HL-60/S4 (cell line): Measurements from ENCODE around the gene GLDC.
"Not testable (repeated sequence)": the region's sequence is repeated elsewhere in the genome, so short reads cannot be mapped to it uniquely, and the experiment has no call there.

Experiments
- in situ Hi-C: fragments of 300-500 bp; cut with MboI; formaldehyde crosslinking; loops from 2 replicates; pipeline ENCODE4 v1.14.3; 2022; ENCODE audit warnings: low sequenced_read_pairs

The GLDC gene

DNA sequence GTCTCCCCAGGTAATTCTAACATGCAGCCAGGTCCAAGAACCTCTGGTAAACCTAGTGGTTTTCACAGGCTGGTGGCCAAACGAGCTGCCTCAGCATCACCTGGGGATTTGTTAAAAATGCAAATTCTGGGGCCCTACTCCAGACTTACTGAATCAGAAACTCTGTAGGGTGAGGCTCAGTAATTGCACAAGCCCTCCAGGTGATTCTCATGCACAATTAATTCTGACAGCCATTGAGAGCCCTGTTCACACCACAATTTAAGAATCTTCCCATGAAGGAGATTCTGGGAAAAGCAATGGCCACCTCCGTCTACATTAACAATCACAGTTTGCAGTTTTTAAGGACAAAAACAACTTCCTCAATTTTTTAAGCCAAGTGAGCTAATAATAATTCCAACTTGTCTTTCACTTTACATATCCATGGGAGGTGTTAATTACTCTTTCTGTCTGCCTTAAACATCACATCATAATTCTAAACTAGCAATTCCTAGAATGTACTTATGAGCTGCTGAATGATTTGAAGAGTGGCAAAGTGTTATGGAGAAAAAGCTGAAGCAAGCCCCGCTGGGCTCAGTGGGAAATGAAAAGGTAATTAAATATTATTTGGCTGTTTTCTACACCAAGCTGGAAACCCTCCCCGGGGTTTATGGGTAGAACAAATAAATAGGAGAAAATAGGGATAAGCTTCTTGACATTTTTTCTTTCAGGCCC lies 70.0 kb downstream of the GLDC start:
- in situ Hi-C loops: no loop called here

DNA sequence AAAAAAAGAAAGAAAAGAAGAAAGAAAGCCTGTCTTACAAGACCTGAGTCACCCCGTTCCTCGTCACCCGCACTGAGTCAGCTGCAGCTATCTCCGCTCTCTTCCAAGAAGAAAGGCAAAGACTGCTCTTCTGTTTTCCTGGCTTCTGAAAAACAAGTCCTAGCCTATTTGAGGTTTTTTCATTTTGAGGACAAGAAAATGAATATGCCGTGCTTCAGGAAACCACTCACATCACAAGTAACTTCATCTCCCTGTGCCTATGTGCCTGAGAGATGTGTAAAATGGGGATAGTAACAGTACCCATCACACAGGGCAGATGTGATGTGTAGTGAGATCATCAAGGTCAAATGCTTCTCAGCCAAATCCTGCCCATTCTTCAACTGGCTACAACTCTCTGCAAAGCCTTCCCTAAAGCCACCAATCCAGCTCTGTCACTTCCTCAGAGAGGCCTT lies 78.4 kb downstream of the GLDC start:
- in situ Hi-C loops: loop anchor here (10.0 kb wide), 1 partner anchor 222 kb away; no protein-coding TSS in a partner anchor

DNA sequence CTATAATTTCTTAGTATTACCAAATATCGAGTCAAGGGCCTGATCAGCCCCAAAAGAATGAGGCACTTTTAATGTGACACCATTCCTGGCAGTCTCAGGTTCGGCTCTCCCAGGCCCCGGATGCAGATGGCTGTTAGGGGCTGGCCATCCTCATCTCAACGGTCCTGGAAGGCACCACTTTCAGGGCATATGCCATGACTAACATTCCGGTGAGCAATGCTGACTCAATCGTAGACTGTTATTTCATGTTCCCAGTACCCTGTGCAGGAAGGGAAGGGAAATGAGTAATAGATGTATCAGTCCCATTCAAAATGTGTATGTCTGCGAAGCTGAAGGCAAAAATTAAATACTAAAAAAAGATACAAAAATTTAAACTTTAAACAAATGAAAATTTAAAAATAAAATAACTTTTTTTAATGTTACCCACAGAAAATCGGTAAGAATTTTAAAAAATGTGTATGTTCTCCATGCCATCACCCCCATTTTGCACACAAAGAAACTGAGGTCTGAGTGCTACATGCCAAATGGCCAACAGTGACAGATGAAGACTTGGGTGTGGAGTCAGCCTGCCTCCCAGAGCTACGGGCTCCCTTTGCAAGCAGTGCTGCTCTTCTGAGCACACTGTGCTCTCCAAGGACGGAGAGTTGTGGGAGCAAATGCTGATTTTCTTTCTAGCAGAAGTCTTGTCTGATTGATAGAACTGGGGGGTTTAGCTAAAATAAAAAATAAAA lies 79.0 kb downstream of the GLDC start:
- in situ Hi-C loops: loop anchor here (10.0 kb wide), 1 partner anchor 222 kb away; no protein-coding TSS in a partner anchor

DNA sequence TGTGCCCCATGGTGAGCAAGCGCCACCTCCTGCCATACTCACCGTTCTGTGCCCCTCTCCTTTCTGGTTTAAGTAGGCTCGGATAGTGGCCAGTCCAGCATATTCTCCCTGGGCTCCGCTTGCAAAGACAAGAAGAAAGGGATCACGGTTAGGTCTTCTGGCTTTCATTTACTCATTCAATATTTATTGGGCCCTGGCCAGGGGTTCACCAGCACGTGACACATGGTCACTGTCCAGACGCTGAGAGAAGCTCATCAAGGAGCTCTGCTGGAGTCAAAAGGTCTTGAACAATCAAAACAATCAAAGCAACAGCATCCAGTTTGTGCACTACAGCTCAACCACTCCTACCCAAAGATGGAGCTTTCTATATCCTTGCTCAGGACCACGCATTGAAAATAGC lies 80.2 kb downstream of the GLDC start:
- in situ Hi-C loops: loop anchor here (10.0 kb wide), 1 partner anchor 221 kb away; no protein-coding TSS in a partner anchor

DNA sequence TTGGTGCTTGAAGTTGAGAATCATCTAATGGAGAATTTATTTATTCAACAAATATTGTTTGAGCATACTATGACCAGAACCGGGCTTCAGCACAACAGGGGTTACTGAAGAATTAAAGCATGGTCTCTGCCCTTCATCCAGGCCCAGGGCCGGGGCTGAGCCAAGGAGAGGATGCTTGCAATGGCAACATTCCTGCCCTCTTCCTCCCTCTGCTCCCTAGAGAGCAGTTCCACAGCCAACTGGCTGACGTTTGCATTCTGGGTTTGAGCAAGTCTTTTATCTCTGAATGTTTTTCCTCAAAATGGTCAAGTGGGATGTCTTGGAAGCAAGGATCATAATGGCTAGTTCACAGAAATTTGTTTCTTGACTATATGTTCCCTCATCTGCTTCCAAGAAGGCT lies 80.7 kb downstream of the GLDC start:
- in situ Hi-C loops: loop anchor here (10.0 kb wide), 1 partner anchor 220 kb away; no protein-coding TSS in a partner anchor

DNA sequence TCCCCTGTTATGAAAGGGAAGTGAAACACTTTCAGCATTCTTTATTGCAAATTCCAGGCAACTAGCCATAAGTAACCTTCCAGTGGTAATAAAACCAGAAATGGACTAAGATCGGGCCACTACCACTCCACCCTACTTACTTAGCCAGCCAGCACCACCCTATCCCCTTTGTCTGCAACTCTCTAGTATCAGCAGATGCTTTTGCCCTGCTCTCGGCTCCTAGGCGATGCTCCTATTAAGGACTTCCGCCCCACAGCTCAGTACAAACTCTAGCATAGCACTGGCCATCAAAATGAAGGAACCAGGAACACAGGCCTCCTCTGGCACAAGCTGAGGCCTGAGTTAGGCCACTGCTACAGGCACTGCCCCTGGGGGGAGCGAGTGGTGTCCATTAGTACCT lies 81.2 kb downstream of the GLDC start:
- in situ Hi-C loops: loop anchor here (10.0 kb wide), 1 partner anchor 220 kb away; no protein-coding TSS in a partner anchor

DNA sequence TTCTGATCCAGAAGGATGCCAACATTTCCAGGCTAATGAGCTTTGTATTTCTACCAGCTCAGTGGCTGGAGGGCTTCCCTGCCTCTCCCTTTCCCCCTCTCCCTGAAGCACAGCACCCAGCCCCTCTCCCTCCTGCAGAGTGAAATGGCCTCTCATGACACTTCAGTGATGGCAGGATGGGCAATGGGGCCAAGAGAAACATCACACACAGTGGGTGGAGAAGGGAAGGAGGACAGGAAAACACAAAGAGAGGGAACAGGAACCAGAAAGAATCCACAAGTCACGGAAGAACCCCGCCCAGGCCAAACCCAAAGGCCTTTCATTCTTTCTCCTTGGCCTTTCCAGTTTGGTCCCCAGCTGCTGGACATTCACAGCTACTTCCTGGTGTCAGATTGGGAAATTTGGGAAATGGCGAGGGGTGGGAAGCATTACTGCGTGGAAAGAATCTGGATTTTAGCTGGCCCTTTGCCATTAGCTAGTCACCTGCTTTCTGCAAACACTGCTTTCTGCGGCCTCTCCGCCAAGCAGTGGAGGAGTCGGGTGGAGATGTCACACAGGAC lies 82.6 kb downstream of the GLDC start:
- in situ Hi-C loops: loop anchor here (10.0 kb wide), 1 partner anchor 218 kb away; no protein-coding TSS in a partner anchor

DNA sequence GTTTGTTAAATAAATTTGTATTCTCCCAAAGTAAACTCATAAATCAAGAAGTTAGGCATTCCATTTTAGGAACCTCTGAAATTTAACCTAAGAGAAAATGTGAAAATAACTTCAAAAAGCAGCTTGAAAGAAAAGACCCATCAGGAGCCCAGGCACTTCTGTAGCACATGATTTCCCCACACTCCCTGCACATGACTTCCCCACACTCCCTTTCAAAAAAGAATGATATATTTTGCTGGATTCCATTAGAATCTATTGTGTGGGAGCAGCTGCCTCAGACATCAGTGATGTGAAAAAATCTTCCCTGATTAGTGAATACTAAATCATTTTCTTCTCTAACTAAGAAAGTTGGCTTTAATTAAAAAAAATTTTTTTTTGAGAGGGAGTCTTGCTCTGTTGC lies 83.3 kb downstream of the GLDC start:
- in situ Hi-C loops: loop anchor here (10.0 kb wide), 1 partner anchor 217 kb away; no protein-coding TSS in a partner anchor

DNA sequence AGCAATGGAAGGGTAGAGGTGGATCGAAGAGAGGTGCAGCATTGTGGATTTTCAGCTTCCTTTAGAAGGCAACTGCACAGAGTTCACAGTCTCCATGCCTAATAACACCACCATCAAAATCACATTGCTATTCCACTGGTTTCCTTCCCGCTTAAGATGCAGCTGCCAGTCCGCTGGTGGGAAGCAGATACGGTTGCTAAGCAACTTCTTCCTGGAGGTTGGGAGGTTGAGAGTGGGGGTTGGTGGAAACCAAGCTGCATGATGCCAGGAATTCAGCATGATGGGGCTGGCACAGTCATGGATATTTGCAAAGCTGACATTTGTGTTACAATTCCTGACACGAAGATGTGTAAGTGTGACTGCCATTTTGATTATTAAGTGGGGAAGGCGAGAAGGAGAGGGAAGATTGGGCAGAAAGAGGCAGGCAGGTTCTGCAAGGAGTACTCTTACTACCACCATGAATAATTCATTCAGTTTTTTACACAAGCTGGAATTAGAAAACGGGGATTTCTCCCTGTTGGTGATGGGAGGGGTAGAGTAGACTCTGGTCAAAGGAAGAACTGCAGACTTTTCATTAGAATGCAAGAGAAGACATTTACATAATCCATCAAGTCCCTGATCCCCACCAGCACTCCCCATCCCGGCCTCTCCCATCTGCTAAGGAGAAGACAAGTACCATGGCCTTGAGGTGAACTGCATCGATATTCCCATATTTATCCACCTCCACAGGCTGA lies 87.5 kb downstream of the GLDC start:
- in situ Hi-C loops: no loop called here

DNA sequence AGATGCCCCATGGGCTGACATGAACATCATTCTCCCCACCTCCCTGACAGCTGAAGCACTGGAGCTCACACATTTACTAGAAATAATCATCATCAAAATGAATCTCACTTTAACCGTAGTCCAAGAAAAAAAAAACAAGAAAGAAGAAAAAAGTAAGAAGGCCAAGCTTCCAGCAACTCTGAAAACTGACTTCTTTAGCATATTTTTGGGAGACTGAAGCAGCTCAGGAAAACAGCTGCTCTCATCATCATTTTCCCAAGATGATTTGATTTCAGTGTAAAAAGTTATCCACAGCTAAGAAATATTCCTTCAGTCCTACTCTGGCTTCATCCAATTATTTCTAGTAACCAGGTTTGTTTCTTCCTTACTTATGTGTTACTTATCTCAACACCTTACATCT lies 91.7 kb downstream of the GLDC start:
- in situ Hi-C loops: no loop called here

DNA sequence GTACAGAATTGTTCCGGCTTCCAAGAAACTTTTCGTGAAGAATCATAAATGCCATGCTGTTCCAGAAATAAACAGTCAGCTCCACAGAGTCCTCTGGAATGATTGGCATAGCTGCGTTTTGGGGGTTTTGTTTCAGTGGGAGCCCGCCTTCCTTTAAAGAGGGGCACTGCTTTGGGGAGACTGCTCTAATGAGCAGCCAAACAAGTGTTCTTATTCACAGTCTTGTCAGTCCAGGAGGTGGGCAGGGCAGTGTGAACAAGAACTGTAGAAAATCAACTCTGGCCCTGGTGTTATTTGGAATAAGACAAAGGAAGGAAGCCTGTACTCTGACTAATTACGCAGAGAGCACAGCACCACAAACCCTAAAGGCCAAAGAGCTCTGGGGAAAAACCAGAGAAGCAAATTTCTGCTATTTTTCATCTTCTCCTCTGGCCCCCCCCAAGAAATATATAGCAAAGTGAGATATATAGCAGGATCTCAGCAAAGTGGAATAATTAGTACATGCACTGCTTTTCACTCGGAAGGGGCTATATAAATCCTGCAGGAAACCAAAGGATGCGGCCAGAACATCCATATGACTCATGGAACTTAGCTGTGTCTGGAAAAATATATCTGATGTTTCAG lies 92.9 kb downstream of the GLDC start:
- in situ Hi-C loops: no loop called here

DNA sequence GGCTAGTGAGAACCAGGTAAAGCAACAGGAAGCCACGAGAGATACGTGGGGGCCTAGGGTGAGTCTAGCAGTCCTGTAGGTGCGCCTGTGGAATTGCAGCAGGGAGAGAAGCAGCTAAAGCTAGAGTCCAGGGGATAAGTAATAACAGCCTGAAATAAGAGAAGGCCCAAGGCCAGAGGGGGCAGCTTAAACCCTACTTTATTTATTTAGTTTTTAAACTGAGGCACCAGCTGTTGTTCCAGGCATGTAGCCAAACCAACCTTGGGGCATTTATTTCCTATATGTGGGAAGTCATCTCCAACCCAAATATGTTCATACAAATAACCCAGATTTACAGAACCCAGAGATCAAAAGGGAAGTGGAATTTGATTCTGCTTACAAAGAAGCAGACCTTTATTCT lies 93.5 kb downstream of the GLDC start:
- in situ Hi-C loops: no loop called here

DNA sequence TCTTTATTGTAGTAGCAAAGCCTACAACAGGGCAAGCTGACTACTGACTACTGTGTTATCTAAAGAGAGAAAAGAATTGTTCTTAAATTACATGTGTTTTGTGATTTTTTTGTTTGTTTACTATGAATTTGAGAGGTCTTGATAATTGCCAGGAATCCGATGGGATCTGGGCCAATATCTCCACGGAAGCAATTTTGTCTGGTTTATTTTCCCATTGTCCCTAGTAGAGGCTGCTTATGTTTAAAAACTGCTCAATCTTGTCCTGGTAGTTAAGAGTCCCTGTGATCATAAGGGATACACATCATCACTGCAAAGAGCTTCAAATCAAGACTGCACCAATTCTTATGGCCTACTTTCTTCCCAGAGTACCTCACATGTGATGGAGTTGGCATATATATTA lies 94.4 kb downstream of the GLDC start:
- in situ Hi-C loops: no loop called here

DNA sequence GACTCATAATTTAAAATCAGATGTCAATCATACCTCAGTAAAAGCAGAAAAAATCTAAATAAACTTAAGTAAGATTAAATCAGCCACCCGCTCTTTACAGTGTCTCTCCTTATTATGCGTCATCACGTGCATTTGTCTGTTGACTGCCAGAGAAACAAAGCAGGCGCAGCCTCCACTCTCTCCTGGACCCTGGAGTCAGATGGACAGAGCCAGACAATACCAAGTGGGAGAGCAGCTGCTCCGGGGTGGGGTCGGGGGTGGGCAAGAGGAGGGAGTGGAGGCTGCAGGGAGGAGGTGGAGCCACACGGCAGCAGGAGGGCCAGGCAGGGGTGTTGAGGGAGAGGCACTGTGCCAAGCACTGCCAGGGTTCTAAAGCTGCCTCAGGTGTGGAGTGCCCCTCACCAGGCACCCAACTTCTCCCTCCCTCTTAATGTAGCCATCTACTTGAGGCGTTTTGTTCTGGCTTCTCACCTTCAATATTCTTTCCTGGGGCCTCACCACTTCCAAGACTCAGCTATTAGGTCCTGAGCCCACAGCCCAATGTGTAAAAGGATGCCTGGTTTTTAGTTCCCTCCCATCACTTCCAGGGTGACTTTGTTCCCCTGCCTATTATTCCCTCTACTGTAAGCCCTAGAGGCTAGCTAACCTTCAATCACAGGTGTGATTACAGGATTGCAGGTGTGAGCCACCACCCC lies 96.3 kb downstream of the GLDC start:
- in situ Hi-C loops: no loop called here

DNA sequence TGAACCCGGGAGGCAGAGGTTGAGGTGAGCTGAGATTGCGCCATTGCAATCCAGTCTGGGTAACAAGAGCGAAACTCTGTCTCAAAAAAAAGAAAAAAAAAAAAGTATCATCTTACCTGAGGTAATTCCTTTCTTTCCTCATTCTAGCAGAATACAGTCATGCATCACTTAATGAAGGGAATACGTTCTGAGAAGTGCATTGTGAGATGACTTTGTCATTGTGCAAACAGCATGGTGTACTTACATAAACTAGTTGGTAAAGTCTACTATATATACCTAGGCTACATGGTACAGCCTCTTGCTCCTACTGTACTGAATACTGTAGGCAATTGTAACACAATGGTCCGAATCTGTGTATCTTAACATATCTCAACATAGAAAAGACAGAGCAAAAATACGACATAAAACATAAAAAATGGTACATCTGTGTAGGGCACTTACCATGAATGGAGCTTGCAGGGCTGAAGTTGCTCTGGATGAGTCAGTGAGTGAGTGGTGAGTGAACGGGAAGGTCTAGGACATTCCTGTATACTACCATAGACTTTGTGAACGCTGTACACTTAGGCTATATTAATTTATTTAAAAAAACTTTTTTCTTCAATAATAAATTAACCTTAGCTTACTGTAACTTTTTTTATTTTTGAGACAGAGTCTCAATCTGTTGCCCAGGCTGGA lies 100.4 kb downstream of the GLDC start:
- in situ Hi-C loops: no loop called here

DNA sequence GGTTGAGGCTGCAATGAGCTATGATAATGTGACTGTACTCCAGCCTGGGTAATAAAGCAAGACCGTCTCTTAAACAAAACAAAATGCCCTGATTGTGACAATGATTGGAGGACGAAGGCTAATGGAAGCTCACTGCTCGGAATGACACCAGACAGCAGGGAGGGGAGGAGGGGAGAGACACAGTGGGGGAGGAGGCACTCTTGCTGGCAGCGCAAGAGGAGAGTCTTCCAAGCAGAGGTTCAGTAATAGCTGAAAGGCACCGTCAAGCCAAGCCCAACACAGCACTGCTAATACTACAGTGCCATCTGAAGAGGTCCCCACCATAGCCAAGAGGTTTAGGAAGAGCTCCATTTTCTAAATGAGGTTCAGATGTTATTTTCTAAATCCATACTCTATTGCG lies 102.3 kb downstream of the GLDC start:
- in situ Hi-C loops: no loop called here

DNA sequence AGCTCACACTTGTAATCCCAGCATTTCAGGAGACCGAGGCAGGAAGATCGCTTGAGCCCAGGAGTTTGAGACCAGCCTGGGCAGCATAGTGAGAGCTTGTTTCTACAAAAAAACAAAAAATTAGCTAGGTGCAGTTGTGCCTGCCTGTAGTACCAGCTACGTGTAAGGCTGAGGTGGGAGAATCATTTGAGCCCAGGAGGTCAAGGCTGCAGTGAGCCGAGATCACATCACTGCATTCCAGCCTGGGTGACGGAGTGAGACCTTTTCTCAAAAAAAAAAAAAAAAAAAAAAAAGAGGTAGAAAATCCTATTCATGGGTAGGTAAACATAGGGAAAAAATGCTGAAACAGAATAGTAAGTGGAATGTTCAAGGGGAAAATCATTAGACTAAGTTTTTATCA lies 102.9 kb downstream of the GLDC start:
- in situ Hi-C loops: not testable (repeated sequence)

DNA sequence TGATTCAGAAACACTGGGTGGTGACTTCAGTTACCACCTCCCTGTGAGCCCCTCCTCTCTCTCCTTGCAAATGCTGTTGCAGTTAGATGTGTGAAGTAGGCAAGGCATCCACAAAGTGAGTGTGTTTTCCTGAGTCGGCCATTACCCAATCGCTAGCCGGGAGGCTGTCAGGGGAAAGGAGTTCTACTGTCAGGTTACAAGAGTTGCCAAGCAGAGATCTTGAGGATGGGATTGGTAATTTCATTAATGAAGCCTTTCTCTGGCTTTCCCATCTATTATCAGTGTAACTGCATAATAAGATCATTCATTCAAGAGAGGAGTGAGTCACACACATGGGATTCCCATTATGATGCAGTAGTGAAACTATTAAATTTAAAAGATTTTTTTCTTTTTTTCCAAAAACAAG lies 106.9 kb downstream of the GLDC start:
- in situ Hi-C loops: no loop called here

DNA sequence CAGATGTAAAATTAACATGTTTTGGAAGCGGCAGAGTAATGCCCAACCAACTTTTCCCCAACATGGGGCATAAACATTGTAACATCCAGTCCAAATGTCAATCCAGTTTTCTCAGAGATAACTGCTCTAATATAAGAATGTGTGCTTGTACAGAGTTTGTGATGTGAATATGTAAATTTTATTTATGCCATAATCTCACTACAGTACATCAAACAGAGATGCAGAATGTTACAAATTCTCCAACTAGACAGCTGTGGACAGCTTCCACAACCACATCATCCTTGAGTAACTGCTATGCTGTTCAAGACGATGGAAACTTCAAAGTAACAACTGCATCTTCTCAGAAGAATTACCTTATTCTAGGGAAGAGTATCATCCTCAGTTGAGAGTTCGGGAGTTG lies 109.9 kb downstream of the GLDC start:
- in situ Hi-C loops: no loop called here
